Neural cell (in vitro differentiated cells): ENCODE results near the gene OR13A1. TPM values are rescaled to one million over a fixed set of nuclear protein-coding genes. Genes with fewer than 3 reads are reported as not detected.
"Not testable (repeated sequence)": the region's sequence is repeated elsewhere in the genome, so short reads cannot be mapped to it uniquely, and the experiment has no call there.

Experiments used
- H2AFZ ChIP-seq: fragments of 200-600, 300-800 bp; sonication (generic), shearing (Covaris generic); 2 replicates; pipeline ENCODE4 v1.6.0; 2014; ENCODE audit warnings: low read depth, mild to moderate bottlenecking, antibody characterized with exemption, low read length, moderate library complexity
- H3F3A ChIP-seq: fragments of 200-600 bp; shearing (Covaris generic); 2 replicates; pipeline ENCODE4 v1.6.1; 2016; ENCODE audit warnings: mild to moderate bottlenecking, moderate library complexity, mixed read lengths, antibody characterized with exemption, low read length; ENCODE audit not compliant: insufficient read depth, poor library complexity, severe bottlenecking
- H3K27ac ChIP-seq: fragments of 200-600, 300-800 bp; sonication (generic), shearing (Covaris generic); 2 replicates; pipeline ENCODE4 v1.5.1; 2014; ENCODE audit warnings: mild to moderate bottlenecking, low read length, moderate library complexity
- H3K27me3 ChIP-seq: fragments of 300-800, 200-600 bp; sonication (generic), shearing (Covaris generic); 2 replicates; pipeline ENCODE4 v1.6.0; 2014; ENCODE audit warnings: mild to moderate bottlenecking, low read depth, low read length, moderate library complexity; ENCODE audit not compliant: insufficient read depth
- H3K36me3 ChIP-seq: fragments of 300-800, 200-600 bp; sonication (generic), shearing (Covaris generic); 2 replicates; pipeline ENCODE4 v1.5.1; 2014; ENCODE audit warnings: mild to moderate bottlenecking, antibody characterized with exemption, low read length, moderate library complexity; ENCODE audit not compliant: insufficient read depth
- H3K4me2 ChIP-seq: fragments of 300-800, 200-600 bp; sonication (generic), shearing (Covaris generic); 2 replicates; pipeline ENCODE4 v1.6.0; 2014; ENCODE audit warnings: mild to moderate bottlenecking, low read length
- H3K4me3 ChIP-seq: fragments of 300-800, 200-600 bp; sonication (generic), shearing (Covaris generic); 2 replicates; pipeline ENCODE4 v1.5.1; 2014; ENCODE audit warnings: mild to moderate bottlenecking, low read length, moderate library complexity
- H3K79me2 ChIP-seq: fragments of 200-600 bp; shearing (Covaris generic); replicated peaks from 2 replicates; pipeline ENCODE4 v1.6.0; 2014; ENCODE audit warnings: mild to moderate bottlenecking, low read length, moderate library complexity; ENCODE audit not compliant: insufficient read depth
- H3K9ac ChIP-seq: fragments of 300-800, 200-600 bp; sonication (generic), shearing (Covaris generic); 2 replicates; pipeline ENCODE4 v1.6.1; 2016; ENCODE audit warnings: mild to moderate bottlenecking, low read length, mixed read lengths
- H3K9me2 ChIP-seq: fragments of 200-600 bp; shearing (Covaris generic); 2 replicates; pipeline ENCODE4 v1.6.1; 2016; ENCODE audit warnings: mild to moderate bottlenecking, low read length, mixed read lengths; ENCODE audit not compliant: insufficient read depth
- H3K9me3 ChIP-seq: fragments of 200-600, 300-800 bp; sonication (generic), shearing (Covaris generic); 2 replicates; pipeline ENCODE4 v1.6.1; 2016; ENCODE audit warnings: mild to moderate bottlenecking, mixed run types, low read length, moderate library complexity, mixed read lengths
- H4K20me1 ChIP-seq: fragments of 200-600 bp; shearing (Covaris generic); 2 replicates; pipeline ENCODE4 v1.6.1; 2016; ENCODE audit warnings: mild to moderate bottlenecking, mixed run types; ENCODE audit not compliant: insufficient read depth
- CTCF ChIP-seq: fragments of 450-650 bp; IDR thresholded peaks from 2 replicates; pipeline ENCODE4 v1.5.1; 2014; ENCODE audit warnings: antibody characterized with exemption, mild to moderate bottlenecking, moderate library complexity; ENCODE audit not compliant: poor library complexity, severe bottlenecking
- EP300 ChIP-seq: fragments of 450-650 bp; conservative IDR thresholded peaks from 2 replicates; pipeline ENCODE4 v1.6.1; 2014; ENCODE audit warnings: antibody characterized with exemption, mild to moderate bottlenecking, moderate library complexity; ENCODE audit not compliant: poor library complexity, severe bottlenecking
- EZH2 ChIP-seq: fragments of 200-600, 300-800 bp; shearing (Covaris generic), sonication (generic); IDR thresholded peaks from 2 replicates; pipeline ENCODE4 v1.6.1; 2014; ENCODE audit warnings: antibody characterized with exemption, low read length, borderline replicate concordance, mild to moderate bottlenecking; ENCODE audit not compliant: insufficient read depth, poor library complexity, severe bottlenecking
- RAD21 ChIP-seq: fragments of 450-650 bp; conservative IDR thresholded peaks from 2 replicates; pipeline ENCODE4 v1.6.1; 2014; ENCODE audit warnings: antibody characterized with exemption, mild to moderate bottlenecking, moderate library complexity
- SMC3 ChIP-seq: fragments of 450-650 bp; conservative IDR thresholded peaks from 2 replicates; pipeline ENCODE4 v1.6.1; 2014; ENCODE audit warnings: antibody characterized with exemption, mild to moderate bottlenecking, moderate library complexity; ENCODE audit not compliant: poor library complexity
- TAF1 ChIP-seq: IDR thresholded peaks from 2 replicates; pipeline ENCODE4 v1.6.1; 2012; ENCODE audit warnings: low read depth
- polyA minus RNA-seq: library from RNA; depleted of rRNA, polyadenylated mRNA; stranded (reverse); fragments of >200 nt; gene quantifications from 2 replicates; pipeline ENCODE4 v1.2.3, GENCODE V29; 2014
- polyA plus RNA-seq: library from polyadenylated mRNA; depleted of rRNA; stranded (reverse); fragments of >200 nt; gene quantifications from 2 replicates; pipeline ENCODE4 v1.2.3, GENCODE V29; 2014

Gene OR13A1, protein sequence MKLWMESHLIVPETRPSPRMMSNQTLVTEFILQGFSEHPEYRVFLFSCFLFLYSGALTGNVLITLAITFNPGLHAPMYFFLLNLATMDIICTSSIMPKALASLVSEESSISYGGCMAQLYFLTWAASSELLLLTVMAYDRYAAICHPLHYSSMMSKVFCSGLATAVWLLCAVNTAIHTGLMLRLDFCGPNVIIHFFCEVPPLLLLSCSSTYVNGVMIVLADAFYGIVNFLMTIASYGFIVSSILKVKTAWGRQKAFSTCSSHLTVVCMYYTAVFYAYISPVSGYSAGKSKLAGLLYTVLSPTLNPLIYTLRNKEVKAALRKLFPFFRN
- polyA plus RNA-seq (0.11 and 0.32 TPM in 2 replicates), polyA minus RNA-seq (not detected in 2 replicates)

GRCh38 chr10:45315508-45315907 lies at the start of gene OR13A1:
Gene OR13A1 (minus strand): TSS chr10:45315608. CDS start chr10:45304422, 11,186 bp downstream.
- H3K9me3 ChIP-seq: peaks cover 3% of the 10 kb centered on the region
- TF ChIP-seq RAD21 (no peak), CTCF (no peak), EP300 (no peak), SMC3 (no peak), TAF1 (no peak), EZH2 (no peak)
- no peaks in the 10 kb centered on the region for H4K20me1 ChIP-seq
- no peak within 1 kb of the TSS for H3K27ac ChIP-seq
- H3K36me3 ChIP-seq: no peaks in the 10 kb centered on the region
- no peak within 1 kb of the TSS for H3K4me3 ChIP-seq
- H2AFZ ChIP-seq: no peak within 1 kb of the TSS
- H3K27me3 ChIP-seq: no peaks in the 10 kb centered on the region
- H3K4me2 ChIP-seq: no peak within 1 kb of the TSS
- H3K9ac ChIP-seq: no peak within 1 kb of the TSS
- H3K79me2 ChIP-seq: no peaks in the 10 kb centered on the region
- H3F3A ChIP-seq: no peaks in the 10 kb centered on the region
- H3K9me2 ChIP-seq: no peaks in the 10 kb centered on the region

GRCh38 chr10:45361983-45362799 lies 46.8 kb upstream of the OR13A1 start:
- not testable (repeated sequence) for H3F3A ChIP-seq, H3K9me3 ChIP-seq, H3K36me3 ChIP-seq, H3K27me3 ChIP-seq, H3K9ac ChIP-seq, H3K9me2 ChIP-seq, H4K20me1 ChIP-seq, H3K4me3 ChIP-seq, H3K4me2 ChIP-seq, H3K27ac ChIP-seq, H3K79me2 ChIP-seq, H2AFZ ChIP-seq

DNA sequence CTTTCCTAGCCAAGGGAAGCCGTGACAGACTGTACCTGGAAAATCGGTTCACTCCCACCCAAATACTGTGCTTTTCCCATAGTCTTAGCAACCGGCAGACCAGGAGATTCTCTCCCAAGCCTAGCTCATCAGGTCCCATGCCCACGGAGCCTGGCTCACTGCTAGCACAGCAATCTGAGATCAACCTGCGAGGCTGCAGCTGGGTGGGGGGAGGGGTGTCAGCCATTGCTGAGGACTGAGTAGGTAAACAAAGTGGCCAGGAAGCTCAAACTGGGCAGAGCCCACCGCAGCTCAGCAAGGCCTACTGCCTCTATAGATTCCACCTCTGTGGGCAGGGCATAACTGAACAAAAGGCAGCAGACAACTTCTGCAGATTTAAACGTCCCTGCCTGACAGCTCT lies 43.6 kb upstream of the OR13A1 start:
- not testable (repeated sequence) for H2AFZ ChIP-seq

More for the DNA sequence above, 43.6 kb upstream of the OR13A1 start:
- not testable (repeated sequence) for H4K20me1 ChIP-seq, H3K9me2 ChIP-seq, H3K9ac ChIP-seq, H3K27me3 ChIP-seq, H3K36me3 ChIP-seq, H3F3A ChIP-seq, H3K4me2 ChIP-seq, H3K27ac ChIP-seq, H3K79me2 ChIP-seq, H3K4me3 ChIP-seq, H3K9me3 ChIP-seq
